ENCODE results near the gene NIM1K. TPM values are rescaled to one million over a fixed set of nuclear protein-coding genes. Genes with fewer than 3 reads are reported as not detected.

NIM1K gene
- total RNA-seq, 1 experiment from 2014 or later = 0.26 TPM

DNA sequence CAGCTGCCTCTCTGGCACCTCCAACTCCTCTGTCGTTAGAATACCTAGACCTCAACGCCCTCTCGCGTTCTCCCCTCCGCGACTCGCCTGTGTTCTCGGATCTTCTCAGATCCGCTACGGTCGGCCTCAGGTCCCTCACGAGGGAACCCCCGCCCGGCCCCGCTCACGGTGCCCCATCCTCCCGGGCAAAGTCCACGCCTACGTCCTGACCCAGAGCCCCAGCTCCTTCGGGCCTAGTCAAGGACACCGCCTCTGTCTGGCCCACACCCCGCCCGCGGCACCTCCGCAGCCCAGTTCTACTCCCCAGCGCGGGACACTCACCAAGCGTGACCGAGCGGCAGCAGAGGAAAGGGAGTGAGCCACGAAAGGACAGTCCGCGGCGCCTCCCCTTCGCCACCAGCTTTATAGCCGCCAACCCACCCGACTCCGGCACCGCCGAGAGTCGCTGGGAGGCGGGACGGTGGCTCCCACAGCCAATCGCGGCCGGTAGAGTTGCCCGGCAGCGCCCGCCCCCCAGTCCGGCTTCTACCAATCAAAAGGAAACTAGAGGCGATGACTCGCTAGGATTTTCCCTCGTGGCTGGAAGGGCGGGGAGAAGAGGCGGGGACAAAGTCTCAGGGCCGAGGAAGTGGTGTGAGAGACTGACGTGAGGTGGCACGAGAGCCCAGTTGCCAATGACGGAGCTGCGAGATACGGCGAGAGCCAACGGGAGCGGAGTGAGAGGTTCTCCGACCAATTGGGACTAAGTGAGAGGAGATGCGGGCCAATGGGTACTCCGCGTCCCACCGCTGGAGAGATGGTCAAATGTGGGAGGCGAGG lies 121.2 kb downstream of the NIM1K start, which contains the start of gene HMGCS1:
HMGCS1 (minus strand) TSS at position 378 of the 819 bp plus-strand sequence. CDS start 14,447 bp downstream, outside the sequence.
- DNase-seq = peak; percentile 100
- Histone ChIP-seq H4K20me1 (ENCODE audit: insufficient read depth) (peaks cover 38% of the 10 kb centered on the region), H2AFZ (peak within 1 kb of the TSS; percentile 83), H3K9me3 (ENCODE audit: insufficient read depth, low read depth) (peaks cover 6% of the 10 kb centered on the region; the same call in 1 of the 2 replicates), H3K79me2 (ENCODE audit: low read depth) (peaks cover 50% of the 10 kb centered on the region), H3F3A (ENCODE audit: insufficient read depth, low read depth) (peaks cover 39% of the 10 kb centered on the region), H3K4me3 (peak within 1 kb of the TSS; percentile 72), H3K9me2 (ENCODE audit: insufficient read depth) (no peaks in the 10 kb centered on the region), H3K4me2 (peak within 1 kb of the TSS; percentile 78), H3K27ac (peak within 1 kb of the TSS; percentile 73), H3K36me3 (ENCODE audit: low read depth) (peaks cover 27% of the 10 kb centered on the region; the same call in 1 of the 2 replicates), H3K27me3 (ENCODE audit: insufficient read depth, low read depth) (no peaks in the 10 kb centered on the region), H3K4me1 (replicated peaks; ENCODE audit: insufficient read depth) (peaks cover 66% of the 10 kb centered on the region)
- ChIA-PET CTCF (interaction anchor here (0.6 to 3.5 kb wide), 3 partner anchors 76 to 362 kb away, joined by 3 to 35 read pairs (median 6); partner anchors contain the start of gene TMEM267), POLR2A (ENCODE audit: unreplicated experiment) (interaction anchor here (0.5 to 1.7 kb wide), 18 partner anchors 18 to 784 kb away, joined by 3 to 42 read pairs (median 4); partner anchors contain the start of genes C5orf34, TMEM267 and ZNF131)
- BruUV-seq (replicated peaks) = no TSS peak
- intact Hi-C loops (cut with micrococcal nuclease; ENCODE audit: unreplicated experiment) = loop anchor here (1.0 to 10.0 kb wide), 13 partner anchors 76 to 459 kb away; partner anchors contain the start of genes C5orf34, NNT, PAIP1 and TMEM267
- no peak for TF ChIP-seq EZH2 (IDR thresholded peaks at IDR 0.05; ENCODE audit: low read depth)
- TF ChIP-seq, protein P1, sequence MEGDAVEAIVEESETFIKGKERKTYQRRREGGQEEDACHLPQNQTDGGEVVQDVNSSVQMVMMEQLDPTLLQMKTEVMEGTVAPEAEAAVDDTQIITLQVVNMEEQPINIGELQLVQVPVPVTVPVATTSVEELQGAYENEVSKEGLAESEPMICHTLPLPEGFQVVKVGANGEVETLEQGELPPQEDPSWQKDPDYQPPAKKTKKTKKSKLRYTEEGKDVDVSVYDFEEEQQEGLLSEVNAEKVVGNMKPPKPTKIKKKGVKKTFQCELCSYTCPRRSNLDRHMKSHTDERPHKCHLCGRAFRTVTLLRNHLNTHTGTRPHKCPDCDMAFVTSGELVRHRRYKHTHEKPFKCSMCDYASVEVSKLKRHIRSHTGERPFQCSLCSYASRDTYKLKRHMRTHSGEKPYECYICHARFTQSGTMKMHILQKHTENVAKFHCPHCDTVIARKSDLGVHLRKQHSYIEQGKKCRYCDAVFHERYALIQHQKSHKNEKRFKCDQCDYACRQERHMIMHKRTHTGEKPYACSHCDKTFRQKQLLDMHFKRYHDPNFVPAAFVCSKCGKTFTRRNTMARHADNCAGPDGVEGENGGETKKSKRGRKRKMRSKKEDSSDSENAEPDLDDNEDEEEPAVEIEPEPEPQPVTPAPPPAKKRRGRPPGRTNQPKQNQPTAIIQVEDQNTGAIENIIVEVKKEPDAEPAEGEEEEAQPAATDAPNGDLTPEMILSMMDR (conservative IDR thresholded peaks at IDR 0.05) = peak; percentile 24; the same call in 1 of the 2 replicates

DNA sequence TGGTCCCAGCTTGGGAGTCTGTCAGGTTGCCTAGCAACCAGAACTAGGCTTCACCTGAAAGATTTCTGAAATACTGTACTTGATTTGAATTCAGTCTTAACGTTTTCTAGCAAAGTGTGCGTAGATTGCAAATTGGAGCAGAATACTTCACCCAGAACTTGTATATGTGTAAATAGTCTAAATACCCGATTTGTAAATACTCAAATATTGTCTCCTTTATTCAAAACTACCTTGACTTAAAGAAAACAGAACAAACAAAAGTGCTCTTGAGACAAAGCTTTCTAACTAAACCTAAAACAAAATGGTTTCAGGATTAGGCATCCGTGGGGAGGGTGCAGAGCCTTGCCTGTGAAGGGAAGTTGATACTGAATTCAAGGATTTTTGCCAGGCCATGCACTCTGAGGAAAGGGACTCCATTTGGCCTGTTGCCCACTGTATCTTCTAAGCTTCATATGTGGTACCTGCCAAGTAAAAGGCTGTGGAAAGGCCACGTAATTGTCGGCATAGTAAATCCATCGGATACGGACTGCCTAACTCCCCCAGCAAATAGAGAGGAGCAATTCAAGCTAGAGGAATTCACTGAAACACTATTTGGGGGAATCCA lies 121.9 kb downstream of the NIM1K start:
- peaks cover 35% of the 10 kb centered on the region for H4K20me1 ChIP-seq (ENCODE audit: insufficient read depth)
- H3K4me2 ChIP-seq = peak overlapping the region; percentile 72
- TF ChIP-seq EZH2 (IDR thresholded peaks at IDR 0.05; ENCODE audit: low read depth) = no peak
- TF ChIP-seq, protein P1 (conservative IDR thresholded peaks at IDR 0.05) = no peak
- intact Hi-C loops (cut with micrococcal nuclease; ENCODE audit: unreplicated experiment) = loop anchor here (1.0 to 10.0 kb wide), 13 partner anchors 75 to 458 kb away; partner anchors contain the start of genes C5orf34, NNT, PAIP1 and TMEM267
- peak overlapping the region; percentile 51 for H3K4me3 ChIP-seq
- peaks cover 42% of the 10 kb centered on the region for H3K79me2 ChIP-seq (ENCODE audit: low read depth)
- peaks cover 6% of the 10 kb centered on the region; the same call in 1 of the 2 replicates for H3K9me3 ChIP-seq (ENCODE audit: insufficient read depth, low read depth)
- no peaks in the 10 kb centered on the region for H3K9me2 ChIP-seq (ENCODE audit: insufficient read depth)
- peaks cover 59% of the 10 kb centered on the region for H3K4me1 ChIP-seq (replicated peaks; ENCODE audit: insufficient read depth)
- peak in 1 of 2 experiments; percentile 11 for DNase-seq
- CTCF ChIA-PET = interaction anchor here (0.6 to 3.5 kb wide), 3 partner anchors 76 to 362 kb away, joined by 3 to 35 read pairs (median 6); partner anchors contain the start of gene TMEM267
- peak overlapping the region; percentile 69 for H3K27ac ChIP-seq
- POLR2A ChIA-PET (ENCODE audit: unreplicated experiment) = interaction anchor here (0.6 to 1.7 kb wide), 15 partner anchors 18 to 783 kb away, joined by 3 to 42 read pairs (median 4); partner anchors contain the start of genes C5orf34, TMEM267 and ZNF131
- peaks cover 24% of the 10 kb centered on the region; the same call in 1 of the 2 replicates for H3K36me3 ChIP-seq (ENCODE audit: low read depth)
- H3K27me3 ChIP-seq (ENCODE audit: insufficient read depth, low read depth) = no peaks in the 10 kb centered on the region
- H3F3A ChIP-seq (ENCODE audit: insufficient read depth, low read depth) = peaks cover 39% of the 10 kb centered on the region
- BruUV-seq (replicated peaks) = TSS peak; percentile 86
- H2AFZ ChIP-seq = peak overlapping the region; percentile 72

DNA sequence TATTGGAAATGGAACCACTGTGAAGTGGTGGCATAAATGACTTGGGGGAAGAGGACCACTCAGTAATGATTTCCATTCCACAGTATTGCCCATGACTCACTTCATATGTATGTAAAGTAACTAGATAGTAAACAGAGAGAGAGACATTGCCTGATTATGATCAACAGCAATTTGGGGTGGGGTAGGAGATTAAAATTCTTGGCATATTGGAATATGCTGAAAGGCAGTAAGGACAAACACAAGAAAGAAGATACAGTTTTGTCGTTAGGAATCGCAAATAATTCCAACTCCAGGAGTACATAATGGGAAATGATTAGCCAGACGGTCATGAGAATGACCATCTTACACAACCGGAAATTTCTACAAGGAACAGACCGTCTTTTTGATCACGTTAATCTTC lies 122.7 kb downstream of the NIM1K start:
- POLR2A ChIA-PET (ENCODE audit: unreplicated experiment) = interaction anchor here (0.7 kb wide), 1 partner anchor 25 kb away, joined by 4 read pairs; no protein-coding TSS in a partner anchor
- Histone ChIP-seq H3K4me1 (replicated peaks; ENCODE audit: insufficient read depth) (peaks cover 52% of the 10 kb centered on the region), H3K79me2 (ENCODE audit: low read depth) (peaks cover 35% of the 10 kb centered on the region), H2AFZ (no peak overlapping the region), H3K36me3 (ENCODE audit: low read depth) (peaks cover 17% of the 10 kb centered on the region; the same call in 1 of the 2 replicates), H3K9me3 (ENCODE audit: insufficient read depth, low read depth) (peaks cover 6% of the 10 kb centered on the region; the same call in 1 of the 2 replicates), H3K9me2 (ENCODE audit: insufficient read depth) (no peaks in the 10 kb centered on the region), H3K27ac (peak overlapping the region; percentile 69; the same call in 1 of the 2 replicates), H3K4me2 (peak overlapping the region; percentile 72; the same call in 1 of the 2 replicates), H4K20me1 (ENCODE audit: insufficient read depth) (peaks cover 27% of the 10 kb centered on the region), H3K4me3 (no peak overlapping the region), H3F3A (ENCODE audit: insufficient read depth, low read depth) (peaks cover 32% of the 10 kb centered on the region), H3K27me3 (ENCODE audit: insufficient read depth, low read depth) (no peaks in the 10 kb centered on the region)
- CTCF ChIA-PET = no interaction called here
- no TSS peak for BruUV-seq (replicated peaks)
- peak in 1 of 2 experiments; percentile 48 for DNase-seq
- intact Hi-C loops (cut with micrococcal nuclease; ENCODE audit: unreplicated experiment) = loop anchor here (5.0 to 10.0 kb wide), 4 partner anchors 200 to 458 kb away; partner anchors contain the start of genes C5orf34 and NNT
- TF ChIP-seq, protein P1 (conservative IDR thresholded peaks at IDR 0.05) = no peak
- TF ChIP-seq EZH2 (IDR thresholded peaks at IDR 0.05; ENCODE audit: low read depth) = no peak
